LoVo (cell line): ENCODE results near the gene PAFAH1B1.

Source experiments
- DNase-seq: peaks from one replicate; pipeline ENCODE4 v3.0.0-alpha.2; 2016; ENCODE audit warnings: low spot score

PAFAH1B1 gene

GRCh38 chr17:2704031-2704889 lies 110.8 kb downstream of the PAFAH1B1 start:
- DNase-seq, result no peak

- no peak for DNase-seq
Measured at GRCh38 chr17:2704890-2705248, 111.4 kb downstream of the PAFAH1B1 start.

- DNase-seq, result no peak
Measured at GRCh38 chr17:2705263-2705662, 111.8 kb downstream of the PAFAH1B1 start.

- DNase-seq, result no peak
Measured at GRCh38 chr17:2705888-2706795, 112.7 kb downstream of the PAFAH1B1 start.

GRCh38 chr17:2706911-2707510 lies 113.6 kb downstream of the PAFAH1B1 start:
- DNase-seq, result no peak

GRCh38 chr17:2707721-2708584 lies 114.5 kb downstream of the PAFAH1B1 start:
- DNase-seq, result no peak

- DNase-seq, result no peak
Measured at GRCh38 chr17:2708585-2709182, 115.2 kb downstream of the PAFAH1B1 start.

- peak; percentile 58 for DNase-seq
Measured at GRCh38 chr17:2709183-2709661, 115.8 kb downstream of the PAFAH1B1 start.

GRCh38 chr17:2710071-2710802 lies 116.8 kb downstream of the PAFAH1B1 start:
- no peak for DNase-seq

- DNase-seq, result peak; percentile 7
Measured at GRCh38 chr17:2710803-2711607, 117.6 kb downstream of the PAFAH1B1 start.

GRCh38 chr17:2711608-2712299 lies 118.3 kb downstream of the PAFAH1B1 start, which contains the start of gene CLUH:
CLUH (minus strand) TSS chr17:2711764; CDS start chr17:2711661, 103 bp downstream.
- DNase-seq, result peak; percentile 95

- DNase-seq, result no peak
Measured at GRCh38 chr17:2712300-2713043, 119.0 kb downstream of the PAFAH1B1 start.

- DNase-seq, result no peak
Measured at GRCh38 chr17:2713881-2714280, 120.4 kb downstream of the PAFAH1B1 start.

GRCh38 chr17:2716649-2717048 lies 123.2 kb downstream of the PAFAH1B1 start:
- no peak for DNase-seq

- peak; percentile 14 for DNase-seq
Measured at GRCh38 chr17:2718150-2718938, 124.9 kb downstream of the PAFAH1B1 start.

GRCh38 chr17:2719861-2720260 lies 126.4 kb downstream of the PAFAH1B1 start:
- no peak for DNase-seq

GRCh38 chr17:2721603-2722002 lies 128.1 kb downstream of the PAFAH1B1 start:
- no peak for DNase-seq
